Measurements from ENCODE around the gene DZIP1.

DZIP1 gene

DNA sequence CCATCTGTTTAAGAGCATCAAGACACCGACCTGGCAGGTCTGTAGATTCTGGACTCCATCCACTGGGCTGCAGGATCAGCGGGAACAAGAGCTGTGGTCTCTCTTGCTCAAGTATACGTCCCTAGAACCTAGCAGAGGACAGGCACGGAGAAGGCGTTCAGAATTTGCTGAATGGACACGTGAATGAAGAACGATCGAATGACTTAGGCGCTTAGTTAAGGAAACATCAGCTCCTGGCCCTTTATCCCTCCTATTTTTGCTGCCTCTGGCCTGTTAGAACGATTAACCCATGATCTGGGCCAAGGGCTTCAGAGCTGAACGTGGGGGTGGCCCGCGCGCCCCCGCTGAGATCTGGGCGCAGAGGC, 953 bp downstream of the DZIP1 start:
- peak; percentile 16 for DNase-seq

DNA sequence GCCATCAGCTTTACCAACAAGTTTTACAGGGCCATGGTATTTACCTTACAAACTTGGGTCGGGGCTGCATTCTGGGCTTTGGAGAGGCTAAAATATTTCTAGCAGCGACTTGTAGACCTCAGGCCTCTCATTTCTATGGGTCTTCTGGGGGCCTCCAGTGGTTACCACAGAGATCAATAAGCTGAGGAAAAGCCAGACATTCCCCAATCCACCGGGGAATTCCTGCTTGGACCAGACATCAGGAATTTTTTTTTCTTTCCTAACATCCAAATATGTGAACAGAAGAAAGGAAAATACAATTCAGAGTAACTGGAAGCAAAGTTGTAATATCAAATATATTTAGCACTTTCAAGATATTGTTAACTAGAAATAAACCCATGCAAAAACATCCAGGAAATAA, 1.5 kb downstream of the DZIP1 start:
- no peak for DNase-seq

- peak; percentile 40 for DNase-seq
Measured at GRCh38 chr13:95642028-95642621, 2.4 kb downstream of the DZIP1 start.

GRCh38 chr13:95641291-95642027, 3.0 kb downstream of the DZIP1 start:
- peak; percentile 23 for DNase-seq

DNA sequence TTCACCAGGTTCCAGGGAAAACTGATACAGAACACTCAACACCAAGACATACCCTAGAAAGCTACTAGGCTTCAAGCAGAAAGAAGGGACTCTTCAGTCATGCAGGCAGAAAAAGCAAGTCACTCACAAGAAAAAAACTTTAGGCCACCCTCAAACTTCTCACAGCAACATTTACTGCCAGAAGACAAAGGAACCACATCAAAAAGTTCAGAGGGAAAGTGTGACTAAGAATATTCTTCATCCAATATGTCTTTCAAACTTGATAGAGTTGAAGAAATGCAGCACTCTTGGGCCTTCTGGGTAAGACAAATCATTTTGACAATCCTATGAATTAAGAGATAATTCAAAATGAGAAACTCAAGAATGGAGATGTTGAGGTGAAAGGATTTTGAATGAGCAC, 7.7 kb downstream of the DZIP1 start:
- no peak for DNase-seq

DNA sequence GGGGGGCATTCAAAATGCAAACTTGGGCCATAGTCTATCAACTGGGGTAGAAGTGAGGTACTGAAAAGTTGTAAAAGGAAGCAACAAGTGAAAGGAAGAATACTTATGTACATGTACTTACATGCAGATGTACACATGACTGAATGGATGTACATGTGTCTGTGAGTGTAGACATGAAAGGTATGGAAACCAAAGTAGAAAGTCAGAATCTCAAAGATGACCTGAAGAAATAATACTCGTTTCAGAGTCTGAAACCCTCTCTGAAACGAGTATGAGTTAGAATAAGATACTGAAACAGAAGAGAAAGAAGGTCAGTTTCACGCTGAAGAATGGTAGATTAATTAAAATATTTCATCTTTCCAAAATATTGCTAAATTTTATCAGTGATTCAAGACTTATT, 13.9 kb downstream of the DZIP1 start:
- DNase-seq: no peak

DNA sequence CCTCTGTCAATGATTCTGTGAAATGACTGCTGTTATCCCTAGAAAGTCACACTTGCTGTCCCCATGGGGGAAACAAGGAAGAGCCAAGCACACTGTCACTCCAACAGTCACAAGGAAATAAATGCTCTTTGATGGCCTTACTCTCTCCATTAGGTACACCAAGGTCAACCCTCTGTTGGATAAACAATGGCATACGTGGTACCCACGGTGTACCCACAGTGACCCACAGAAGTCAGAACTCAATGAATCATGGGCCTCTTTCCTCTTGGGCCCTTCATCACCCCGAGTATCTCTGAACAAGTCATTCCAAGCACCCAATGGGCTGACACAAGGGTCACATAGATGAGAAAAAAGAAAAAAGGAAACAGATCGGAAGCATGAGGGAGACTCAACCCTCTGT, 15.4 kb downstream of the DZIP1 start:
- DNase-seq: no peak

GRCh38 chr13:95628488-95628887, 16.0 kb downstream of the DZIP1 start:
- DNase-seq: no peak

GRCh38 chr13:95627590-95627989, 16.9 kb downstream of the DZIP1 start:
- DNase-seq: no peak

GRCh38 chr13:95626768-95627167, 17.7 kb downstream of the DZIP1 start:
- no peak for DNase-seq

DNA sequence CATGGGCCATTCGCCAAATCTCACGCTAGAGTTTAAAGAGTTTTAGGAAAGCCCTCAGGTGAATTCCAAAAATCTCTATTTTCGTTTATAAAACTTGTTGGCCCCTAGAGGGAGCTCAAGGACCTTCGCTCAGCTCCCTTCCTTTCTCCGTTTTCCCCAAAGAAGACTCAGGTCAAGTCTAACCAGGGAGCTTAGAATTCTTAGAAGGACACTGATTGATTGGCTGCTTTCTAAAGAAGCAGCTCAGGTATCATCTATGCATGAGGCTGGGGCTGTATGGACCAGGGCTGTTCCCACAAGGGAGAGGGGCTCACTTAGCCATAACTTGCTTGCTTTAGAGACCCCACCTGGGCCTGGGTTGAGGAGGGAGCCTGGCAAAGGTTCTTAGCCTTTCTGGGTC, 20.5 kb downstream of the DZIP1 start:
- no peak for DNase-seq

DNA sequence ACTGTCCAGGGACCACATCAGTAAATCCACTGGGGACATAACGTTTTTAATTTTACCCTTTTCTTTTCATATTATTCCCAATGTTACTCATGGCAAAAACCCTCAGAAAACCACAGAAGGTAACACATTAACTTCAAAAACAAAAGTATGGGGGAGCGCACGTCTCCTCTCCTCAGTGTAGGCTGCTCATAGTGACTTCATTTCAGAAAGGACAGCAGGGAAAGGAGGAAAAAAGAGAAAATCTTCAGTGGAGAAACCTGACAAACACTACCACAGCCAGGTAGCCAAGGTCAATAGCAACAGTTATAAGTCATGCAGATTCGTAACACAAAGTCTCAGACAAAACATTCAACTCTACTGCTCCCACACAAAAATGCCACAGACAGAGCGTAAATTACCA, 21.4 kb downstream of the DZIP1 start:
- DNase-seq: no peak

- DNase-seq: no peak
Measured at GRCh38 chr13:95620825-95621498, 23.5 kb downstream of the DZIP1 start.

GRCh38 chr13:95620030-95620824, 24.3 kb downstream of the DZIP1 start:
- no peak for DNase-seq

DNA sequence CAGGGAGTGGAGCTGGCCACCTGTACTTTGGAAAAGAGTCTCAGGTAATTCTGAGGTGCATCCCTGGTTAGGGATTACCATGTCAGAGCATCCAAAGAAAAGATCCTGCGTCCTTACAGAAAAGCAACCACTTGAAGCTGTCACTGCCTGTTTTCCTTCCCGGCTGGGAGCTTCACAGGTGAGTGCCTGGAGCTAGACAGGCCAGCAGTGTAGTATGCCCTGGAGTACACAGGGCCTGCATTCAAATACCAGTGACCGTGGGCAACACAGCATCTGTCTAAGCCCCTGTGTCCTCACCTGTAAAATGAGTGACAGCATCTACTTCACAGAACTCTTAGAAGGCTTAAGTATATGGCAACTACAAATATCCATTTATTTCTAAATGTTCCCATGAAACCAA, 29.0 kb downstream of the DZIP1 start:
- DNase-seq: no peak

DNA sequence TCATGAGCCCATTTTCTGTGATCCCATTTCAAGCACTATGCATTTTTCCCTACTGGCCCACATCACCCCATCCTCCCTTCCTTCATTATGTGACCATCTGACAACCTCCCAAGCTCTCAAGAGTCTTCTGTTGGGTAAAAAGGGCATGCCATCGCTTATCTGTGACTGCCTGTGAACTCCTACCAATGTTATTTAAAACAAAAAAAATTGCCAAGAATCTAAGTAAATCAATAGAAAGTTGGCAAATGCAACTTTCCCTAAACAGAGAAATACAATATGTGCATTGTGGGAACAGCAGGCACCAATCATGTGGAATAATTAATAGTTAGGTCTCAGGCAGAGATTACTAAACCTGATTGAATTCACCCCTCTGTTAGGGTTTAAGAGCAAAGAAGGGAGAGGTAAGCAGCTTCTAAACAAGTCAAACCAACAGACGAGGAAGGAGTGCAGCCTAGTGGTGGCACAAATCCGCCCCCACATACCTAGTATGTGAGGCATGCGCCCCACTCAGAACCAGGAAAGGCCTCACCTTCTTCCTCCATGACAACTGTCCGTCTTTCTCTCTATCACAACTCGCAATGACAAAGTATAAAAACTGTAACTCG, 29.8 kb downstream of the DZIP1 start:
- no peak for DNase-seq

DNA sequence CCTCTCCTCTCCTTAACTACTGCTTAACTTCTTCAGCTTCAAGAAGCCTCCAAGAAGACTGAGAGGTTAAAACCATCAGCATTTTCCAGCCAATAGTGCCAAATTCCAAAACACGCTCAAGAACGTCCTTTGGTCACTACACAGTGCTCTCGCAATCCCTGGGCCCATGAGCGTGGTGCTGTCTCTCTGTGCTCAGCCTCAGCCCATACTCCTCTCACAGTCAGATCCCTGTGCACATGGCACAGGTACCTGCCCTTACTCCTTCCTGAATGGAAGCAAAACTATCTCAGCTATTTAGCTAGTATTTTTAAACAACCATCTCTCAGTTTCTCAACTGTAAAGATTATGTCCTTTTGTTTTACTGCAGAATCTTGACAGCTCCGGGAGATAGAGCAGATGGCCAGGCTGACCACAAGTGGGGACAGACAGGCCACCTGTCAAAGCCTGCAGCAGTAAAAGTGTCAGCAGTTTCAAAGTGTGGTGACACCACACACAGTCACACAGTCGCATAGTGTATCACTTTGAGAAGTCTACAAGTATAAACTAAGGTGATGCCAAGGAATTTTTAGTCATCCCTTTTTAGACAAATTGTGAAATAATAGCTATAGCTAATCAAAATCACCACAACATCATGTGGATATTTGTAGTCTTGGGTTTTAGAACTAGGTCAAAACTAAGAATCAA, 35.7 kb downstream of the DZIP1 start:
- DNase-seq: no peak

- peak; percentile 30 for DNase-seq
Measured at GRCh38 chr13:95607366-95607765, 37.1 kb downstream of the DZIP1 start.

DNA sequence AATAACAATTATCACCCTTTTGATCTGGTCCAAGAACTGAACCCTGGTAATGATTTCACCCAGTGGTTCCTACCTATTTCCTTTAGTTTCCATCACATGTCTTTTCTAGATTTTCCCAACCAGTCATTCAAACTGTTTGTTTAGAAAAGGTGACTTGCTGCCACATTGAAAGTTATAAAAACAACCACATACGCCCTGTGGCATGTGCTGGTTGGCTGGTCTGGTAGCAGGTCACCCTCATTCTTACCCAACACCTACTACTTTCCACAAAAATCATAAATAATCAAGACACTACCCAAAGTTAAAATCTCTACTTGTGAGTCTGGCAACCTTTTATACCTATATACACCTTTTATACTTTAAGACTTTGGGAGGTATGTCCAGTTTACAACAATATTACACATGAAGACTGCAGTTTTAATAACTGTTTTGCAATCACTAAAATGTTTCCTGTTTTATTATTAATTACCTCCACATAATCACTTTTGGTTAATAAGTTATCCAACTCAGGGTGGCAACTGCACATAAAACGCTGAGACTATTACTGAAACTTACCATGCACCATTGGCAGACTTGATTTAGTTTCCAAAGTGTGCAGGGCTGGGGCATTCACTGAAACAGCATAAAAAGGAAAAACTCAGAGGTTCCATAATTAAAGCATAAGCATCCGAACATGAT, 38.9 kb downstream of the DZIP1 start:
- no peak for DNase-seq

DNA sequence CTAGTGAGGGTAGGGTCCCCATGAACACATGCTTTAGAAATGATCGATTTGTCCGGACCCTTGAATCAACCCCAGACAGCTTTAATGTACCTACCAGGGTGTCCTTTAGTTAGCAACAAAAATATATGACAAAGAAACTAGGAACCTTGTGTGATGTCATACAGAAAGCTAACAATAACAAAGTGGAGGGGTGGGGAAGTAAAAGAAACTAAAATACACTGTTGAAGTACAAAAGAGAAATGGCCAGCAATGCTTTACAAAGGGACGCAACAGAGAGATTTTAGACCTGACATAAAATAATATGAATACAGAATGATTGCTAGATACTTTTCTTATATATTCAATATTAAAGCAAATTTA, 40.0 kb downstream of the DZIP1 start:
- no peak for DNase-seq

DNA sequence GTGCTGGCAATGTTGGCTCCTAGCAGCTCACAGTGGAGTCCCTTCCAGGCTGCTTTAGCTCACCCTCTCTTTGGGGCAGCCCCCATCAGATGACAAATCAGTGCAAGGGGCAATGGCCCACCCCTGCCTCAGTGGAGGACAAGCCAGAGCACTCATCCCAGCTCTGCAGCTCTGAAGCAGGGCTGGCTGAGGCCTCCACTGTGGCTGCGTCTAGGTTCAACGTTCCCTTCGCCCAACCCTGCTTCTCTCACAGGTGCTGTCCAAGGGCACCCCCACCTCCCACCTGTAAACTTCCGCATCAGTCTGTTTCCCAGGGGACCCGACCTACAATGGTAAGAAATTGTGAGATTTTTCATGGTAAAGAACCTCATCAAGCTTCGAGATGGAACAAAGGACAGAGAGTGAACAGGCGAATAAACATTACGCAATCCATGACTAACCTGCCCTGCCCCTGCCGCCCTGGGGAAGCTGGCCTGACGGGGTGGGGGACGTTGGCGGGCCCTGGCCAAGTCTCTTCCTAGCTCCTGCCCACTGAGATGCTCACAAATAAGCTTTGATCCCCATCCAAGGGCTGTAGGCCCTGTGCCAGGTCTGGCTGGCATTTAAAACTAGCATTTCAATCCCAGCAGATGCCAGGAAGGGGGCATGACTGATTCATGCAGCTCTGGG, 40.5 kb downstream of the DZIP1 start:
- no peak for DNase-seq

GRCh38 chr13:95601906-95602305, 42.6 kb downstream of the DZIP1 start:
- DNase-seq: no peak

Measured in NCI-H510A (cell line).